Measurements from ENCODE around the gene NOD2.

- TF ChIP-seq CTCF (IDR thresholded peaks at IDR 0.05) (no peak), POLR2A (IDR thresholded peaks at IDR 0.05) (no peak)
Measured at GRCh38 chr16:50774405-50774804, 81.0 kb downstream of the NOD2 start.

Measured in uterus (tissue), 2 donors.